ENCODE measurements around the gene PNPT1. TPM values are rescaled to one million over a fixed set of nuclear protein-coding genes. Genes with fewer than 3 reads are reported as not detected.

The PNPT1 gene
- 20.1 and 24.2 TPM in 2 replicates for total RNA-seq

DNA sequence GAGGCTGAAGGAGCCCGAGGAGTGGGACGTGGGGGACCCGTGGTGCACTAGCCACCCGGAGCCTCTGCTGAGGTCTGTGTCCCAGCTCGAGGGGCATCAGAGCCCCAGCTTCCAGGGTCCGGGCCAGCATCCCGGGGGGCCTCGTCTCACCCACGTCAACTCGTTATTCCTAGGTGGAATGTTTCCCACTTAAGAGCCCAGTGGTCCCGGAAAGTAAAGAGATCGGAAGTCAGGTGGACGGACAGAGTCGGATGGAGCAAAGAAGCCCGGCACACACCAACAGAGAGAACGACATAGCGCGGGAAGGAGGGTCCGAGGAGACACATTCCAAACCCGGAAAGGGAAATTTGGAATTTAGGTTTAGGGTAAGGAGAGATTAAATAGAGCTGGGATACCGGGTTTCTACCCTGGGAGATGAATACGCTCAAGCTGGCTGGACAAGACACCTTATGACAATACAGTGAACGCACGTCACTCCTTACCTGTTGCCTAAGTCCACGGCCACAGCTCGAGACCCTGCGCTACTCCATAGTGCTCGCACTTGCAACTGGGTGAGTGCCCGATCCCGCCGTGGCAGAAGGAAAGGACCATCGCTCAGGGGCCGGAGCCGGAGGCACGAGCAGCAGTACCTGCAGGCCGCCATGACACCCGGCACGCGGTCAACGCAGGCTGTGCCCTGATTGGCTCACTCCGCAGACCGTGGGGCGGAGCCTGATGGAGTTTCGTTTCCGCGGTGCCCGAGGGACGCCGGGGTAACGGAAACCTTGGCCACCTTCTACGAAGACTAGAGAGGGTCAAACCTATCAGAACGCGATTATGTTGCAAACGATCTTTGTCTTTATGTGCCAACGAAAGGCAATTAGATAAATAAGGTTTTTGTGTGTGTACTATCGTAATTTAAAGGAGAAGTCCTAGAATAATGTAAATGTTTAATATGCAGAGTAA, at the start of gene PNPT1:
PNPT1 (minus strand) TSS at position 664 of the 945 bp plus-strand sequence; CDS start at position 643, 21 bp downstream.

DNA sequence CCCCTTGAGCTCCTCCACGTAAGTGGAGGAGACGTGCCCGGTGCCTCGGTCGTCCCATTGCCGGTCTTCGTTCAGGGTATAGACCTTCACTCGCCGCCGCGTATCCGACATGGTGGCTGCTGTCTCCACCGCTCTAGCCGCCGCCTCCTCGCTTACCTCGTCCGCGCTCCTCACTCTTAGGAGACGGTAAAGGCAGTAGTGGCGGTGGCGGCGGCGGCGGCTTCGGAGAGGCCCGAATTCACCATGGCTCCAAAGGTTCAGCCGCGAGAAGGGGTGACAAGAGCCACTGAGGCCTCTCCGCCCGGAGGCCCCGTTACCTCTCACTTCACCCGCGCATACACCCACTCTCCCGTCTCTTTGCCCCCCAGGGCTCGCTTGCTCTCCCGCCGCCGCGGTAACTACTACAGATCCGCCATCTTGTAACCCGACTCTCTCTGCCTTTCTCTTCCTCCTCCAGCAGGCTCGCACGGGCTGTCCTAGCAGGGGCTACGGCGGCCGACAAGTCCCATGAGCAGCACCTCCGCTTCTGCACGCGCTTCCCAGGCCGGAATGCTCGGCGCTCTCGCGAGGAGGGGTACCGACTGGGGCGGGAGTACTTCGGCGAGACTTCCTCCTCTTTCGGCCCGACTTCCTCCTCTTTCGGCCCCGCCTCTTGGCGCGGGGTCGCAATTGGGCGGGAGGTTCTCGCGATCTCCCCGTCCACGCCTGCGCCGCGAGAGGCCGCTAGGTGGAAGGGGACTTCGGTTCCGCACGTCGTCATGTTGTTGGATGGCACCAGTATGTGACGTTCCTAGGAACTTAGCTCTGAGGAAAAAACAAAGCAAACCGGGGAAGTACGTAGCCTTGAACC, 76.2 kb downstream of the PNPT1 start, which contains the start of gene PPP4R3B:
PPP4R3B (minus strand) TSS at position 448 of the 850 bp plus-strand sequence; CDS start at position 111, 337 bp downstream.

Other genes with a start within 250 kb of the PNPT1 start
- gene CFAP36, start 174.1 kb downstream of the PNPT1 start, total RNA-seq: 25.2 and 29.6 TPM in 2 replicates
- 48.4 and 52.6 TPM in 2 replicates for gene PPP4R3B, start 76.2 kb downstream of the PNPT1 start, total RNA-seq
- gene EFEMP1, start 229.9 kb upstream of the PNPT1 start, total RNA-seq: 10.8 and 35.9 TPM in 2 replicates

All from uterine smooth muscle cell (primary cell).